Stimulated activated CD4-positive, alpha-beta T cell treated with anti-CD3 and anti-CD28 coated beads, Interleukin-2, amount 100 ng/mL, for 4 hours (primary cell): Measurements from ENCODE around the gene CLDN24.

Experiments
- DNase-seq: peaks from one replicate; pipeline ENCODE4 v3.0.0-alpha.2; 2020; ENCODE audit warnings: low read depth

CLDN24 gene

DNA sequence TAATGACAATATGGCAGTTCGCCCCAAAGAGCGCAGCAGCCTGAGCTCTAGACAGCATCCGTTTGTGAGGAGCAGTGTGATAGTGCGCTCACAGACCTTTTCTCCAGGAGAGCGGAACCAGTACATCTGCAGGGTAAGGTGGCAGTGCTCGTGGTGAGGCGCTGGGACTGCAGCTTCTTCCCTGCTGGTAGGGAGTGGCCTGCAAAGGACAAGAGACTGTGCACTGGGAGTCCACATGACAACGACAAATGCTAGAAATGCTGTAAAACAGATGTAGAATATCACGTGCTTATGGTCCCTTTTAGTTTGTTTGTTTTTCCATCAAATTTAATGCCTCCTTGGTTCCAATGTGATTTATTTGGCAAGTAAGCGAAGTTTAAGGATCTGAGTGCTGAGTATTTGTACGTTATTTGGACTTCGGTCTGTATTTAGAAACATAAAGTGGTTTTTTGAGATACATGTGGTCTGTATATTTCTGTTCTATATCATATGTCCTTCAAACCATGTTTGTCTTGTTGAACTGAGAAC, 37.9 kb downstream of the CLDN24 start:
- DNase-seq = no peak

- no peak for DNase-seq
These were observed 46.1 kb downstream of the CLDN24 start for GRCh38 chr4:183276106-183276505.

GRCh38 chr4:183272384-183272783, 49.8 kb downstream of the CLDN24 start:
- no peak for DNase-seq
